Stimulated activated CD4-positive, alpha-beta T cell treated with anti-CD3 and anti-CD28 coated beads, Interleukin-12 subunit alpha, Interleukin-12 subunit beta, amount 100 ng/mL, for 4 hours (primary cell): Measurements from ENCODE around the gene KCNH2.
A peak's percentile ranks its signal among the peaks of the same experiment; 100 is the strongest.

Experiments used
- DNase-seq: peaks from one replicate; pipeline ENCODE4 v3.0.0-alpha.2; 2020

The KCNH2 gene

GRCh38 chr7:150972023-150972468 lies 6.1 kb downstream of the KCNH2 start:
- DNase-seq, result no peak

GRCh38 chr7:150971242-150972022 lies 6.7 kb downstream of the KCNH2 start:
- DNase-seq, result no peak

GRCh38 chr7:150970424-150970823 lies 7.7 kb downstream of the KCNH2 start:
- no peak for DNase-seq

- no peak for DNase-seq
These were observed 8.6 kb downstream of the KCNH2 start for GRCh38 chr7:150969475-150969874.

GRCh38 chr7:150968734-150969372 lies 9.3 kb downstream of the KCNH2 start:
- DNase-seq, result no peak

- no peak for DNase-seq
These were observed 9.9 kb downstream of the KCNH2 start for GRCh38 chr7:150968056-150968733.

GRCh38 chr7:150967349-150967748 lies 10.8 kb downstream of the KCNH2 start:
- DNase-seq, result no peak

- DNase-seq, result no peak
These were observed 12.1 kb downstream of the KCNH2 start for GRCh38 chr7:150966002-150966401.

- DNase-seq, result no peak
These were observed 12.8 kb downstream of the KCNH2 start for GRCh38 chr7:150965273-150965830.

GRCh38 chr7:150964593-150965111 lies 13.5 kb downstream of the KCNH2 start:
- DNase-seq, result no peak

- DNase-seq, result no peak
These were observed 14.2 kb downstream of the KCNH2 start for GRCh38 chr7:150963707-150964559.

- DNase-seq, result peak; percentile 57
These were observed 15.3 kb downstream of the KCNH2 start for GRCh38 chr7:150962553-150963399.

GRCh38 chr7:150962290-150962552 lies 15.9 kb downstream of the KCNH2 start:
- DNase-seq, result no peak

GRCh38 chr7:150961510-150962289 lies 16.4 kb downstream of the KCNH2 start:
- no peak for DNase-seq

- no peak for DNase-seq
These were observed 18.1 kb downstream of the KCNH2 start for GRCh38 chr7:150959739-150960734.

GRCh38 chr7:150959081-150959480 lies 19.0 kb downstream of the KCNH2 start:
- no peak for DNase-seq

- no peak for DNase-seq
These were observed 19.5 kb downstream of the KCNH2 start for GRCh38 chr7:150958597-150958996.

- no peak for DNase-seq
These were observed 20.0 kb downstream of the KCNH2 start for GRCh38 chr7:150958062-150958552.
